HepG2 (cell line): Measurements from ENCODE around the gene TBC1D4. TPM values are rescaled to one million over a fixed set of nuclear protein-coding genes. Genes with fewer than 3 reads are reported as not detected.

ENCODE experiments used
- GFI1 ChIP-seq: sonication (generic); formaldehyde crosslinking; IDR thresholded peaks from 2 replicates; pipeline ENCODE4 v1.5.0; 2020; ENCODE audit warnings: missing genetic modification reagents, mild to moderate bottlenecking, borderline replicate concordance
- HCFC1 ChIP-seq: fragments of 150-350 bp; IDR thresholded peaks from 2 replicates; pipeline ENCODE4 v1.6.1; 2014; ENCODE audit warnings: low read depth, low read length
- KDM1A ChIP-seq: IDR thresholded peaks from 2 replicates; pipeline ENCODE4 v1.6.1; 2016; ENCODE audit warnings: missing compliant biosample characterization
- MED1 ChIP-seq: sonication (generic); formaldehyde crosslinking; IDR thresholded peaks from 2 replicates; pipeline ENCODE4 v1.4.0; 2020; ENCODE audit warnings: missing genetic modification reagents
- NCOA2 ChIP-seq: sonication (generic); formaldehyde crosslinking; IDR thresholded peaks from 2 replicates; pipeline ENCODE4 v1.8.0; 2022; ENCODE audit warnings: inconsistent platforms
- NFE2L1 ChIP-seq: sonication (generic); formaldehyde crosslinking; IDR thresholded peaks from 2 replicates; pipeline ENCODE4 v1.4.0; 2020; ENCODE audit warnings: missing genetic modification reagents, mild to moderate bottlenecking, borderline replicate concordance
- NONO ChIP-seq, 2 experiments: fragments of 450-650 bp in 1 of 2; sonication (generic) in 1 of 2; formaldehyde crosslinking in 1 of 2; IDR thresholded peaks in 1 of 2; conservative IDR thresholded peaks in 1 of 2; 2 replicates each; pipeline versions ENCODE4 v1.6.1 to v1.8.0; 2017 to 2022; ENCODE audit warnings: mild to moderate bottlenecking in 1 of 2, missing genetic modification reagents in 1 of 2, moderate library complexity in 1 of 2
- SMARCC2 ChIP-seq: fragments of 450-650 bp; IDR thresholded peaks from 2 replicates; pipeline ENCODE4 v1.6.1; 2017; ENCODE audit warnings: antibody characterized with exemption, mild to moderate bottlenecking
- YY1 ChIP-seq: IDR thresholded peaks from 2 replicates; pipeline ENCODE4 v1.6.1; 2011; ENCODE audit warnings: low read length, low read depth, moderate library complexity, mild to moderate bottlenecking; ENCODE audit not compliant: insufficient read depth, insufficient replicate concordance
- ZBTB20 ChIP-seq: sonication (generic); formaldehyde crosslinking; IDR thresholded peaks from 2 replicates; pipeline ENCODE4 v1.8.1; 2023; ENCODE audit warnings: missing genetic modification reagents, low read depth, mild to moderate bottlenecking, borderline replicate concordance
- ZEB1 ChIP-seq: IDR thresholded peaks from 2 replicates; pipeline ENCODE4 v1.6.1; 2012; ENCODE audit warnings: mild to moderate bottlenecking, low read depth, inconsistent platforms; ENCODE audit not compliant: insufficient replicate concordance
- ZMYM3 ChIP-seq: sonication (generic); formaldehyde crosslinking; IDR thresholded peaks from 2 replicates; pipeline ENCODE4 v1.5.1; 2020; ENCODE audit warnings: mild to moderate bottlenecking, missing genetic modification reagents
- ZNF280D ChIP-seq: sonication (generic); formaldehyde crosslinking; IDR thresholded peaks from 2 replicates; pipeline ENCODE4 v1.5.1; 2020; ENCODE audit warnings: mild to moderate bottlenecking, missing genetic modification reagents
- ZNF331 ChIP-seq: sonication (generic); formaldehyde crosslinking; IDR thresholded peaks from 2 replicates; pipeline ENCODE4 v1.4.0; 2020; ENCODE audit warnings: missing genetic modification reagents
- ZNF605 ChIP-seq: sonication (generic); formaldehyde crosslinking; IDR thresholded peaks from 2 replicates; pipeline ENCODE4 v1.8.0; 2022; ENCODE audit warnings: mild to moderate bottlenecking, missing genetic modification reagents
- ZNF878 ChIP-seq: sonication (generic); formaldehyde crosslinking; IDR thresholded peaks from 2 replicates; pipeline ENCODE4 v1.8.1; 2023; ENCODE audit warnings: mild to moderate bottlenecking, missing genetic modification reagents, moderate library complexity
- ZSCAN29 ChIP-seq: sonication (generic); formaldehyde crosslinking; conservative IDR thresholded peaks from 2 replicates; pipeline ENCODE4 v1.4.0; 2020; ENCODE audit warnings: mild to moderate bottlenecking, missing genetic modification reagents
- polyA plus RNA-seq, 8 experiments: library from polyadenylated mRNA; depleted of rRNA in 3 of 8; stranded (reverse) in 7 of 8; unstranded in 1 of 8; fragments of >200 nt; fragmentation: Illumina TruSeq in 4 of 8; extraction: Trizol in 4 of 8; gene quantifications; 2 replicates each; pipeline versions ENCODE4 v1.2.1 to v1.2.3, GENCODE V29; 2011 to 2016; ENCODE audit warnings: low read depth in 4 of 8, missing spikeins in 1 of 8, mixed read lengths in 1 of 8; ENCODE audit not compliant: insufficient read depth in 1 of 8
- total RNA-seq, 5 experiments: library from RNA; depleted of rRNA; stranded (reverse); fragments of >200 nt; fragmentation: Illumina TruSeq; extraction: Trizol; gene quantifications; 2 replicates each; pipeline ENCODE4 v1.2.3, GENCODE V29; 2016; ENCODE audit warnings: low read depth in 1 of 5
- TF ChIP-seq, protein P1 (sequence below): sonication (generic); formaldehyde crosslinking; IDR thresholded peaks from 2 replicates; pipeline ENCODE4 v1.4.0; 2020; ENCODE audit warnings: missing genetic modification reagents
- TF ChIP-seq, protein P2 (sequence below): sonication (generic); formaldehyde crosslinking; IDR thresholded peaks from 2 replicates; pipeline ENCODE4 v1.8.0; 2022; ENCODE audit warnings: mild to moderate bottlenecking, missing genetic modification reagents, borderline replicate concordance

TBC1D4 gene
- total and polyA plus RNA-seq, 2 of the 13 experiments (the other 11 are each of a cell fraction or from before 2014, with no cell fraction given), result 35.9 to 64.4 TPM

DNA sequence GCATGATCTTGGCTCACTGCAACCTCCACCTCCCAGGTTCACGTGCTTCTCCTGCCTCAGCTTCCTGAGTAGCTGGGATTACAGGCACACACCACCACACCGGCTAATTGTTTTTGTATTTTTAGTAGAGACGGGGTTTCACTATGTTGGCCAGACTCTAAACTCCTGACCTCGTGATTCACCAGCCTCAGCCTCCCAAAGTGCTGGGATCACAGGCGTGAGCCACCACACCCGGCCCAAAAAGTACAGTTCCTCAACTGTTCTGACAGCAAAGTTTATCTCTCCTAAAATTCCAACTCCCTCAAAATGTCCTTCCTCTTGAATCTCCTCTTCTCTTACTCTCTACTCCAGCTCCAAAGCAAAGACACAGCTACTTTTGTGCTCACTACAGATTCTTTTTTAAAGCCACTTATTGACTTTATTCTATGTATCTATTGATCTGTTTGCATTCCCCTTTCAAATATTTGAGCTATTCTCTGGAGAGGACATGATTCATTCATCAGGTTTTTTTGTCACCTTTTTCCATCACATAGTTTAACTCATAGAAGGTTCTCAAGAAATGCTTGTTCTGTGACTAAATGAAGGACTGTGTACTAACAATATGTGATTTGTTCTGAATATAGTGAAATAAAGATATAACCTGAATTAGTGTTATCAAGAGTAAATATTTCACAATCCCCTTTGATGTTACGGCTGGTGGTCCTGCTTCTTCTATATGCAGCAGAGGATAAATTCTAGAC lies 142.2 kb downstream of the TBC1D4 start (continued):
- TF ChIP-seq, protein P1, sequence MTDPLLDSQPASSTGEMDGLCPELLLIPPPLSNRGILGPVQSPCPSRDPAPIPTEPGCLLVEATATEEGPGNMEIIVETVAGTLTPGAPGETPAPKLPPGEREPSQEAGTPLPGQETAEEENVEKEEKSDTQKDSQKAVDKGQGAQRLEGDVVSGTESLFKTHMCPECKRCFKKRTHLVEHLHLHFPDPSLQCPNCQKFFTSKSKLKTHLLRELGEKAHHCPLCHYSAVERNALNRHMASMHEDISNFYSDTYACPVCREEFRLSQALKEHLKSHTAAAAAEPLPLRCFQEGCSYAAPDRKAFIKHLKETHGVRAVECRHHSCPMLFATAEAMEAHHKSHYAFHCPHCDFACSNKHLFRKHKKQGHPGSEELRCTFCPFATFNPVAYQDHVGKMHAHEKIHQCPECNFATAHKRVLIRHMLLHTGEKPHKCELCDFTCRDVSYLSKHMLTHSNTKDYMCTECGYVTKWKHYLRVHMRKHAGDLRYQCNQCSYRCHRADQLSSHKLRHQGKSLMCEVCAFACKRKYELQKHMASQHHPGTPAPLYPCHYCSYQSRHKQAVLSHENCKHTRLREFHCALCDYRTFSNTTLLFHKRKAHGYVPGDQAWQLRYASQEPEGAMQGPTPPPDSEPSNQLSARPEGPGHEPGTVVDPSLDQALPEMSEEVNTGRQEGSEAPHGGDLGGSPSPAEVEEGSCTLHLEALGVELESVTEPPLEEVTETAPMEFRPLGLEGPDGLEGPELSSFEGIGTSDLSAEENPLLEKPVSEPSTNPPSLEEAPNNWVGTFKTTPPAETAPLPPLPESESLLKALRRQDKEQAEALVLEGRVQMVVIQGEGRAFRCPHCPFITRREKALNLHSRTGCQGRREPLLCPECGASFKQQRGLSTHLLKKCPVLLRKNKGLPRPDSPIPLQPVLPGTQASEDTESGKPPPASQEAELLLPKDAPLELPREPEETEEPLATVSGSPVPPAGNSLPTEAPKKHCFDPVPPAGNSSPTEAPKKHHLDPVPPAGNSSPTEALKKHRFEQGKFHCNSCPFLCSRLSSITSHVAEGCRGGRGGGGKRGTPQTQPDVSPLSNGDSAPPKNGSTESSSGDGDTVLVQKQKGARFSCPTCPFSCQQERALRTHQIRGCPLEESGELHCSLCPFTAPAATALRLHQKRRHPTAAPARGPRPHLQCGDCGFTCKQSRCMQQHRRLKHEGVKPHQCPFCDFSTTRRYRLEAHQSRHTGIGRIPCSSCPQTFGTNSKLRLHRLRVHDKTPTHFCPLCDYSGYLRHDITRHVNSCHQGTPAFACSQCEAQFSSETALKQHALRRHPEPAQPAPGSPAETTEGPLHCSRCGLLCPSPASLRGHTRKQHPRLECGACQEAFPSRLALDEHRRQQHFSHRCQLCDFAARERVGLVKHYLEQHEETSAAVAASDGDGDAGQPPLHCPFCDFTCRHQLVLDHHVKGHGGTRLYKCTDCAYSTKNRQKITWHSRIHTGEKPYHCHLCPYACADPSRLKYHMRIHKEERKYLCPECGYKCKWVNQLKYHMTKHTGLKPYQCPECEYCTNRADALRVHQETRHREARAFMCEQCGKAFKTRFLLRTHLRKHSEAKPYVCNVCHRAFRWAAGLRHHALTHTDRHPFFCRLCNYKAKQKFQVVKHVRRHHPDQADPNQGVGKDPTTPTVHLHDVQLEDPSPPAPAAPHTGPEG (CRISPR knock-in tag), result no peak
- TF ChIP-seq YY1, result peak; percentile 23
- TF ChIP-seq ZNF605 (CRISPR knock-in tag), result 0 out of 2 replicates have a peak, but pooled peaks have one; percentile 33
- peak; percentile 77 for TF ChIP-seq ZMYM3
- TF ChIP-seq SMARCC2, result peak; percentile 98
- TF ChIP-seq ZNF331 (CRISPR knock-in tag), result 0 out of 2 replicates have a peak, but pooled peaks have one; percentile 65
- no peak for TF ChIP-seq HCFC1
- TF ChIP-seq NCOA2 (CRISPR knock-in tag), result peak; percentile 95
- peak; percentile 95 for TF ChIP-seq GFI1
- TF ChIP-seq ZEB1, result peak; percentile 33
- 0 out of 2 replicates have a peak, but pooled peaks have one; percentile 28 for TF ChIP-seq KDM1A (CRISPR knock-in tag)
- no peak for TF ChIP-seq ZNF878
- TF ChIP-seq ZSCAN29 (CRISPR knock-in tag), result 0 out of 2 replicates have a peak, but pooled peaks have one; percentile 66
- no peak for TF ChIP-seq NFE2L1 (CRISPR knock-in tag)
- peak; percentile 93; the same call in 1 of the 2 replicates for TF ChIP-seq ZBTB20 (CRISPR knock-in tag)
- peak; percentile 70; the same call in 1 of the 2 replicates for TF ChIP-seq ZNF280D (CRISPR knock-in tag)
- TF ChIP-seq, protein P2, sequence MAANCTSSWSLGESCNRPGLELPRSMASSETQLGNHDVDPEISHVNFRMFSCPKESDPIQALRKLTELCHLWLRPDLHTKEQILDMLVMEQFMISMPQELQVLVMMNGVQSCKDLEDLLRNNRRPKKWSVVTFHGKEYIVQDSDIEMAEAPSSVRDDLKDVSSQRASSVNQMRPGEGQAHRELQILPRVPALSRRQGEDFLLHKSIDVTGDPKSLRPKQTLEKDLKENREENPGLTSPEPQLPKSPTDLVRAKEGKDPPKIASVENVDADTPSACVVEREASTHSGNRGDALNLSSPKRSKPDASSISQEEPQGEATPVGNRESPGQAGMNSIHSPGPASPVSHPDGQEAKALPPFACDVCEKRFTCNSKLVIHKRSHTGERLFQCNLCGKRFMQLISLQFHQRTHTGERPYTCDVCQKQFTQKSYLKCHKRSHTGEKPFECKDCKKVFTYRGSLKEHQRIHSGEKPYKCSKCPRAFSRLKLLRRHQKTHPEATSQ (CRISPR knock-in tag), result peak; percentile 79; the same call in 1 of the 2 replicates
- no peak for TF ChIP-seq NONO (IDR thresholded peaks at IDR 0.05)
- 0 out of 2 replicates have a peak, but pooled peaks have one; percentile 46 for TF ChIP-seq NONO (CRISPR knock-in tag; conservative IDR thresholded peaks at IDR 0.05)
- TF ChIP-seq MED1 (CRISPR knock-in tag), result peak; percentile 84
